HG03571 (cell line): ENCODE measurements around the gene FOXD4L4.
"Not testable (repeated sequence)": the region's sequence is repeated elsewhere in the genome, so short reads cannot be mapped to it uniquely, and the experiment has no call there.

ENCODE experiments used
- ATAC-seq: cut with Tn5 transposase; IDR thresholded peaks from one replicate; pipeline ENCODE4 v1.9.1; 2021; ENCODE audit not compliant: unreplicated experiment

Gene FOXD4L4

GRCh38 chr9:65737096-65737564 lies at the start of gene FOXD4L4:
Gene FOXD4L4, plus strand, starts transcription at chr9:65737146. Its CDS starts 0 bp downstream, at chr9:65737146.
- ATAC-seq: not testable (repeated sequence)

GRCh38 chr9:65703550-65703949 lies 33.4 kb upstream of the FOXD4L4 start:
- not testable (repeated sequence) for ATAC-seq

- ATAC-seq: not testable (repeated sequence)
Observed at GRCh38 chr9:65714445-65714844, 22.5 kb upstream of the FOXD4L4 start.

GRCh38 chr9:65738133-65738532 lies 1.2 kb downstream of the FOXD4L4 start:
- not testable (repeated sequence) for ATAC-seq
